GM23338 (cell line): ENCODE data around the gene CNOT6. TPM values are rescaled to one million over a fixed set of nuclear protein-coding genes. Genes with fewer than 3 reads are reported as not detected.

ENCODE experiments used
- ATAC-seq: fragments of 200-7000 bp; cut with Tn5 transposase; 3 replicates; pipeline ENCODE4 v1.9.1; 2020
- DNase-seq: peaks from one replicate; pipeline ENCODE4 v3.0.0-alpha.2; 2015; ENCODE audit warnings: low spot score
- H2AFZ ChIP-seq: fragments of 200-600 bp; sonication (generic); 2 replicates; pipeline ENCODE4 v1.8.0; 2016; ENCODE audit warnings: antibody characterized with exemption, mild to moderate bottlenecking, moderate library complexity
- H3F3A ChIP-seq: fragments of 200-600 bp; sonication (generic); replicated peaks from 2 replicates; pipeline ENCODE4 v1.8.0; 2017; ENCODE audit warnings: antibody characterized with exemption, mixed run types, low read depth
- H3K27ac ChIP-seq: fragments of 200-600 bp; sonication (generic); 2 replicates; pipeline ENCODE4 v1.6.1; 2016; ENCODE audit warnings: low read depth
- H3K27me3 ChIP-seq: fragments of 200-600 bp; sonication (generic); 2 replicates; pipeline ENCODE4 v1.8.0; 2016; ENCODE audit warnings: mild to moderate bottlenecking, mixed run types, moderate library complexity; ENCODE audit not compliant: insufficient read depth
- H3K36me3 ChIP-seq: fragments of 200-600 bp; sonication (generic); 2 replicates; pipeline ENCODE4 v1.8.0; 2016; ENCODE audit warnings: mild to moderate bottlenecking; ENCODE audit not compliant: insufficient read depth
- H3K4me1 ChIP-seq: fragments of 200-600 bp; sonication (generic); 2 replicates; pipeline ENCODE4 v1.8.0; 2016; ENCODE audit warnings: mild to moderate bottlenecking, moderate library complexity; ENCODE audit not compliant: insufficient read depth
- H3K4me2 ChIP-seq: fragments of 200-600 bp; sonication (generic); 2 replicates; pipeline ENCODE4 v1.7.1; 2017; ENCODE audit warnings: mixed run types
- H3K4me3 ChIP-seq: fragments of 200-600 bp; sonication (generic); 2 replicates; pipeline ENCODE4 v1.6.1; 2016; ENCODE audit warnings: mixed run types
- H3K79me2 ChIP-seq: fragments of 200-600 bp; sonication (generic); replicated peaks from 2 replicates; pipeline ENCODE4 v1.8.0; 2017; ENCODE audit warnings: mild to moderate bottlenecking; ENCODE audit not compliant: insufficient read depth
- H3K9me2 ChIP-seq: fragments of 200-600 bp; sonication (generic); 2 replicates; pipeline ENCODE4 v1.8.0; 2017; ENCODE audit not compliant: insufficient read depth
- H4K20me1 ChIP-seq: fragments of 200-600 bp; sonication (generic); replicated peaks from 2 replicates; pipeline ENCODE4 v1.8.0; 2017; ENCODE audit warnings: mild to moderate bottlenecking; ENCODE audit not compliant: insufficient read depth
- H3K27ac Mint-ChIP-seq: 2 replicates; pipeline ENCODE4 v1.8.0; 2020; ENCODE audit warnings: inconsistent platforms, mild to moderate bottlenecking, moderate library complexity, mixed read lengths
- H3K27me3 Mint-ChIP-seq: 3 replicates; pipeline ENCODE4 v1.8.0; 2022; ENCODE audit warnings: low read depth, mild to moderate bottlenecking, moderate library complexity, mixed read lengths, inconsistent platforms; ENCODE audit not compliant: insufficient read depth, poor library complexity
- H3K36me3 Mint-ChIP-seq: 3 replicates; pipeline ENCODE4 v1.8.0; 2021; ENCODE audit warnings: low read depth, mild to moderate bottlenecking, inconsistent platforms, moderate library complexity, mixed read lengths
- H3K4me1 Mint-ChIP-seq: 3 replicates; pipeline ENCODE4 v1.8.0; 2020; ENCODE audit warnings: mild to moderate bottlenecking, inconsistent platforms, mixed read lengths
- H3K4me3 Mint-ChIP-seq: 3 replicates; pipeline ENCODE4 v1.8.0; 2021; ENCODE audit warnings: moderate library complexity, mild to moderate bottlenecking, inconsistent platforms, mixed read lengths
- H3K9me3 Mint-ChIP-seq: 3 replicates; pipeline ENCODE4 v1.8.0; 2020; ENCODE audit warnings: moderate library complexity, mild to moderate bottlenecking, inconsistent platforms, mixed read lengths
- CREB1 ChIP-seq: fragments of 250-450 bp; sonication (Bioruptor Pico); IDR thresholded peaks from 2 replicates; pipeline ENCODE4 v1.5.0; 2020; ENCODE audit warnings: low read depth, mild to moderate bottlenecking, moderate library complexity
- EZH2phosphoT487 ChIP-seq: fragments of 200-600 bp; sonication (generic); IDR thresholded peaks from one replicate; pipeline ENCODE4 v1.8.1; 2018; ENCODE audit warnings: antibody characterized with exemption; ENCODE audit not compliant: unreplicated experiment
- JUNB ChIP-seq: IDR thresholded peaks from one replicate; pipeline ENCODE4 v1.6.1; 2016; ENCODE audit warnings: antibody characterized with exemption; ENCODE audit not compliant: unreplicated experiment
- NANOG ChIP-seq: IDR thresholded peaks from 2 replicates; pipeline ENCODE4 v1.6.1; 2016; ENCODE audit warnings: antibody characterized with exemption, borderline replicate concordance
- POLR2AphosphoS5 ChIP-seq: IDR thresholded peaks from 2 replicates; pipeline ENCODE4 v1.6.1; 2016; ENCODE audit warnings: antibody characterized with exemption, low read depth
- STAT1 ChIP-seq: IDR thresholded peaks from one replicate; pipeline ENCODE4 v1.6.1; 2016; ENCODE audit warnings: antibody characterized with exemption; ENCODE audit not compliant: unreplicated experiment
- ZNF114 ChIP-seq: fragments of 250-450 bp; sonication (Bioruptor Pico); IDR thresholded peaks from 2 replicates; pipeline ENCODE4 v1.5.0; 2020; ENCODE audit warnings: mild to moderate bottlenecking, moderate library complexity
- long read RNA-seq: library from polyadenylated mRNA; unstranded; transcript quantifications from one replicate; pipeline ENCODE4 v2.0.0, GENCODE V29; 2020; ENCODE audit not compliant: unreplicated experiment
- polyA plus RNA-seq: library from polyadenylated mRNA; unstranded; fragments of >200 nt; fragmentation: Nextera tagmentation; extraction: Ambion mirVana; gene quantifications from 2 replicates; pipeline ENCODE4 v1.2.1, GENCODE V29; 2016
- total RNA-seq: library from RNA; depleted of rRNA; stranded (reverse); fragments of >200 nt; shearing (Covaris generic); gene quantifications from 2 replicates; pipeline ENCODE4 v1.2.3, GENCODE V29; 2014; rRNA removed
- TF ChIP-seq, protein P1 (sequence below): IDR thresholded peaks from one replicate; pipeline ENCODE4 v1.6.1; 2018; ENCODE audit warnings: antibody characterized with exemption; ENCODE audit not compliant: unreplicated experiment
- TF ChIP-seq, protein P2 (sequence below), 2 experiments: fragments of 200-600 bp in 1 of 2; sonication (generic) in 1 of 2; conservative IDR thresholded peaks; 2 replicates each; pipeline versions ENCODE4 v1.5.1 to v1.6.1; 2016 to 2017; ENCODE audit warnings: antibody characterized with exemption in 2 of 2, low read depth in 2 of 2, mild to moderate bottlenecking in 2 of 2, moderate library complexity in 1 of 2
- TF ChIP-seq, protein P3 (sequence below): fragments of 250-450 bp; sonication (Bioruptor Pico); IDR thresholded peaks from 2 replicates; pipeline ENCODE4 v1.5.0; 2020; ENCODE audit warnings: mild to moderate bottlenecking, moderate library complexity

Gene CNOT6
- total RNA-seq, result 38.7 and 41.7 TPM in 2 replicates
- polyA plus RNA-seq, result 11.4 and 14.6 TPM in 2 replicates
- long read RNA-seq, partial matches to known transcripts, result 1 of 1 reads
- long read RNA-seq, other reads (novel, unspliced or antisense), result 0 of 1 reads

DNA sequence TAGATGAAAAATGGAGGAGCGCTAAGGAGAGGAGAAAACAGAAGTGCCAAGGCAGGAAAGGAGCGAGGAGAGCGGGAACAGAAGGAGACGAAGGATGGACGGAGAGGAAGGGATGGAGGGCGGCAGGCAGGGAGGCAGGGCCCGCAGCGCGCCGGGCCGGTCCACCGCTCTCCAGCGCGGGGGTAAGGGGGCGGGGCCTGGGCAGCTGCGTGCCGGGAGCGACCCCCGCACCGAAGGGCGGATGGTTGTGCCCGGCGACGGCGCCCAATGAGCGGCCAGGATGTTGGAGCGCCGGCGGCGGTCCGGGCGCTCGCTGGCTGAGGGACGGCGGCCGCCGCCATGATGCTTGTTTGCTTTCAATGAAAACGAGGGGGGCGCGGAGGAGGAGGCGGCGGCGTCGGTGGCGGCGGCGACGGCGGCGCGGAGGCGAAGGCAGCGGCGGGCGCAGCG, at the start of gene CNOT6:
CNOT6 (plus strand) TSS at position 320 of the 450 bp plus-strand sequence. CDS start 34,898 bp downstream, outside the sequence.
- H3F3A ChIP-seq, result 0 out of 2 replicates have a peak, but pooled peaks cover 4% of the 10 kb centered on the region
- peak within 1 kb of the TSS; percentile 94 for H3K4me3 ChIP-seq
- H3K4me1 ChIP-seq, result peaks cover 24% of the 10 kb centered on the region
- H3K27ac ChIP-seq, result peak within 1 kb of the TSS; percentile 88
- H3K4me2 ChIP-seq, result peak within 1 kb of the TSS; percentile 99
- peaks cover 10% of the 10 kb centered on the region; the same call in 1 of the 2 replicates for H3K36me3 ChIP-seq
- peaks cover 37% of the 10 kb centered on the region for H4K20me1 ChIP-seq
- H2AFZ ChIP-seq, result peak within 1 kb of the TSS; percentile 70; the same call in 1 of the 2 replicates
- peaks cover 21% of the 10 kb centered on the region for H3K9me3 Mint-ChIP-seq
- H3K27me3 Mint-ChIP-seq, result peaks cover 11% of the 10 kb centered on the region
- peaks cover 47% of the 10 kb centered on the region for H3K79me2 ChIP-seq
- H3K27me3 ChIP-seq, result no peaks in the 10 kb centered on the region
- peak; percentile 90 for DNase-seq
- peak within 1 kb of the TSS; percentile 84 for H3K4me3 Mint-ChIP-seq
- peak within 1 kb of the TSS; percentile 91 for H3K27ac Mint-ChIP-seq
- TF ChIP-seq, protein P1, sequence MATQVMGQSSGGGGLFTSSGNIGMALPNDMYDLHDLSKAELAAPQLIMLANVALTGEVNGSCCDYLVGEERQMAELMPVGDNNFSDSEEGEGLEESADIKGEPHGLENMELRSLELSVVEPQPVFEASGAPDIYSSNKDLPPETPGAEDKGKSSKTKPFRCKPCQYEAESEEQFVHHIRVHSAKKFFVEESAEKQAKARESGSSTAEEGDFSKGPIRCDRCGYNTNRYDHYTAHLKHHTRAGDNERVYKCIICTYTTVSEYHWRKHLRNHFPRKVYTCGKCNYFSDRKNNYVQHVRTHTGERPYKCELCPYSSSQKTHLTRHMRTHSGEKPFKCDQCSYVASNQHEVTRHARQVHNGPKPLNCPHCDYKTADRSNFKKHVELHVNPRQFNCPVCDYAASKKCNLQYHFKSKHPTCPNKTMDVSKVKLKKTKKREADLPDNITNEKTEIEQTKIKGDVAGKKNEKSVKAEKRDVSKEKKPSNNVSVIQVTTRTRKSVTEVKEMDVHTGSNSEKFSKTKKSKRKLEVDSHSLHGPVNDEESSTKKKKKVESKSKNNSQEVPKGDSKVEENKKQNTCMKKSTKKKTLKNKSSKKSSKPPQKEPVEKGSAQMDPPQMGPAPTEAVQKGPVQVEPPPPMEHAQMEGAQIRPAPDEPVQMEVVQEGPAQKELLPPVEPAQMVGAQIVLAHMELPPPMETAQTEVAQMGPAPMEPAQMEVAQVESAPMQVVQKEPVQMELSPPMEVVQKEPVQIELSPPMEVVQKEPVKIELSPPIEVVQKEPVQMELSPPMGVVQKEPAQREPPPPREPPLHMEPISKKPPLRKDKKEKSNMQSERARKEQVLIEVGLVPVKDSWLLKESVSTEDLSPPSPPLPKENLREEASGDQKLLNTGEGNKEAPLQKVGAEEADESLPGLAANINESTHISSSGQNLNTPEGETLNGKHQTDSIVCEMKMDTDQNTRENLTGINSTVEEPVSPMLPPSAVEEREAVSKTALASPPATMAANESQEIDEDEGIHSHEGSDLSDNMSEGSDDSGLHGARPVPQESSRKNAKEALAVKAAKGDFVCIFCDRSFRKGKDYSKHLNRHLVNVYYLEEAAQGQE, result no peak
- TF ChIP-seq POLR2AphosphoS5 (peak; percentile 68), CREB1 (CRISPR knock-in tag) (peak; percentile 88), EZH2phosphoT487 (no peak)
- H3K36me3 Mint-ChIP-seq, result peaks cover 56% of the 10 kb centered on the region
- ATAC-seq, result peak; percentile 88
- no peaks in the 10 kb centered on the region for H3K9me2 ChIP-seq
- peaks cover 35% of the 10 kb centered on the region for H3K4me1 Mint-ChIP-seq

DNA sequence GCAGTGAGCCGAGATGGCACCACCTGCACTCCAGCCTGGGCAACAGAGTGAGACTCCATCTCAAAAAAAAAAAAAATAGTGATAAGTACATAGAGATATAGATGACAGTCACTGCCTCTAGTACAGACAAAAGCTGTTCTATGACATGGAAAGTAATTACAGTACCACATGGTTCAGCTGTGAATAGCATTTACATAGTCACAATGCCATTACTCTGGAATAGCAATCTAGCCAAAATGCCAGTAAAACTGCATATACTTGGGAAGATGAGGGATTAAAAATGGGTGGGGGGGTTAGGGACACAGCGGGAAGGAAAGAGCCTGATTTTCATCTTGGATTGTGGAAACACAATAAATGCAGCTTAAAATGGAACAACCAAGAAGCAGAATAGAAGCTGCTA, 39.4 kb upstream of the CNOT6 start:
- H3K9me2 ChIP-seq, result no peaks in the 10 kb centered on the region
- Mint-ChIP-seq H3K27me3 (peaks cover 6% of the 10 kb centered on the region), H3K9me3 (peaks cover 40% of the 10 kb centered on the region), H3K36me3 (peaks cover 18% of the 10 kb centered on the region), H3K4me3 (no peak overlapping the region), H3K4me1 (no peaks in the 10 kb centered on the region; the same call in 2 of the 3 replicates), H3K27ac (no peak overlapping the region)
- TF ChIP-seq ZNF114 (no peak), STAT1 (no peak), NANOG (no peak), JUNB (no peak)
- TF ChIP-seq, protein P2, sequence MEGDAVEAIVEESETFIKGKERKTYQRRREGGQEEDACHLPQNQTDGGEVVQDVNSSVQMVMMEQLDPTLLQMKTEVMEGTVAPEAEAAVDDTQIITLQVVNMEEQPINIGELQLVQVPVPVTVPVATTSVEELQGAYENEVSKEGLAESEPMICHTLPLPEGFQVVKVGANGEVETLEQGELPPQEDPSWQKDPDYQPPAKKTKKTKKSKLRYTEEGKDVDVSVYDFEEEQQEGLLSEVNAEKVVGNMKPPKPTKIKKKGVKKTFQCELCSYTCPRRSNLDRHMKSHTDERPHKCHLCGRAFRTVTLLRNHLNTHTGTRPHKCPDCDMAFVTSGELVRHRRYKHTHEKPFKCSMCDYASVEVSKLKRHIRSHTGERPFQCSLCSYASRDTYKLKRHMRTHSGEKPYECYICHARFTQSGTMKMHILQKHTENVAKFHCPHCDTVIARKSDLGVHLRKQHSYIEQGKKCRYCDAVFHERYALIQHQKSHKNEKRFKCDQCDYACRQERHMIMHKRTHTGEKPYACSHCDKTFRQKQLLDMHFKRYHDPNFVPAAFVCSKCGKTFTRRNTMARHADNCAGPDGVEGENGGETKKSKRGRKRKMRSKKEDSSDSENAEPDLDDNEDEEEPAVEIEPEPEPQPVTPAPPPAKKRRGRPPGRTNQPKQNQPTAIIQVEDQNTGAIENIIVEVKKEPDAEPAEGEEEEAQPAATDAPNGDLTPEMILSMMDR (conservative IDR thresholded peaks at IDR 0.05; ENCODE audit: low read depth in 2 of 2), result no peak
- TF ChIP-seq, protein P3, sequence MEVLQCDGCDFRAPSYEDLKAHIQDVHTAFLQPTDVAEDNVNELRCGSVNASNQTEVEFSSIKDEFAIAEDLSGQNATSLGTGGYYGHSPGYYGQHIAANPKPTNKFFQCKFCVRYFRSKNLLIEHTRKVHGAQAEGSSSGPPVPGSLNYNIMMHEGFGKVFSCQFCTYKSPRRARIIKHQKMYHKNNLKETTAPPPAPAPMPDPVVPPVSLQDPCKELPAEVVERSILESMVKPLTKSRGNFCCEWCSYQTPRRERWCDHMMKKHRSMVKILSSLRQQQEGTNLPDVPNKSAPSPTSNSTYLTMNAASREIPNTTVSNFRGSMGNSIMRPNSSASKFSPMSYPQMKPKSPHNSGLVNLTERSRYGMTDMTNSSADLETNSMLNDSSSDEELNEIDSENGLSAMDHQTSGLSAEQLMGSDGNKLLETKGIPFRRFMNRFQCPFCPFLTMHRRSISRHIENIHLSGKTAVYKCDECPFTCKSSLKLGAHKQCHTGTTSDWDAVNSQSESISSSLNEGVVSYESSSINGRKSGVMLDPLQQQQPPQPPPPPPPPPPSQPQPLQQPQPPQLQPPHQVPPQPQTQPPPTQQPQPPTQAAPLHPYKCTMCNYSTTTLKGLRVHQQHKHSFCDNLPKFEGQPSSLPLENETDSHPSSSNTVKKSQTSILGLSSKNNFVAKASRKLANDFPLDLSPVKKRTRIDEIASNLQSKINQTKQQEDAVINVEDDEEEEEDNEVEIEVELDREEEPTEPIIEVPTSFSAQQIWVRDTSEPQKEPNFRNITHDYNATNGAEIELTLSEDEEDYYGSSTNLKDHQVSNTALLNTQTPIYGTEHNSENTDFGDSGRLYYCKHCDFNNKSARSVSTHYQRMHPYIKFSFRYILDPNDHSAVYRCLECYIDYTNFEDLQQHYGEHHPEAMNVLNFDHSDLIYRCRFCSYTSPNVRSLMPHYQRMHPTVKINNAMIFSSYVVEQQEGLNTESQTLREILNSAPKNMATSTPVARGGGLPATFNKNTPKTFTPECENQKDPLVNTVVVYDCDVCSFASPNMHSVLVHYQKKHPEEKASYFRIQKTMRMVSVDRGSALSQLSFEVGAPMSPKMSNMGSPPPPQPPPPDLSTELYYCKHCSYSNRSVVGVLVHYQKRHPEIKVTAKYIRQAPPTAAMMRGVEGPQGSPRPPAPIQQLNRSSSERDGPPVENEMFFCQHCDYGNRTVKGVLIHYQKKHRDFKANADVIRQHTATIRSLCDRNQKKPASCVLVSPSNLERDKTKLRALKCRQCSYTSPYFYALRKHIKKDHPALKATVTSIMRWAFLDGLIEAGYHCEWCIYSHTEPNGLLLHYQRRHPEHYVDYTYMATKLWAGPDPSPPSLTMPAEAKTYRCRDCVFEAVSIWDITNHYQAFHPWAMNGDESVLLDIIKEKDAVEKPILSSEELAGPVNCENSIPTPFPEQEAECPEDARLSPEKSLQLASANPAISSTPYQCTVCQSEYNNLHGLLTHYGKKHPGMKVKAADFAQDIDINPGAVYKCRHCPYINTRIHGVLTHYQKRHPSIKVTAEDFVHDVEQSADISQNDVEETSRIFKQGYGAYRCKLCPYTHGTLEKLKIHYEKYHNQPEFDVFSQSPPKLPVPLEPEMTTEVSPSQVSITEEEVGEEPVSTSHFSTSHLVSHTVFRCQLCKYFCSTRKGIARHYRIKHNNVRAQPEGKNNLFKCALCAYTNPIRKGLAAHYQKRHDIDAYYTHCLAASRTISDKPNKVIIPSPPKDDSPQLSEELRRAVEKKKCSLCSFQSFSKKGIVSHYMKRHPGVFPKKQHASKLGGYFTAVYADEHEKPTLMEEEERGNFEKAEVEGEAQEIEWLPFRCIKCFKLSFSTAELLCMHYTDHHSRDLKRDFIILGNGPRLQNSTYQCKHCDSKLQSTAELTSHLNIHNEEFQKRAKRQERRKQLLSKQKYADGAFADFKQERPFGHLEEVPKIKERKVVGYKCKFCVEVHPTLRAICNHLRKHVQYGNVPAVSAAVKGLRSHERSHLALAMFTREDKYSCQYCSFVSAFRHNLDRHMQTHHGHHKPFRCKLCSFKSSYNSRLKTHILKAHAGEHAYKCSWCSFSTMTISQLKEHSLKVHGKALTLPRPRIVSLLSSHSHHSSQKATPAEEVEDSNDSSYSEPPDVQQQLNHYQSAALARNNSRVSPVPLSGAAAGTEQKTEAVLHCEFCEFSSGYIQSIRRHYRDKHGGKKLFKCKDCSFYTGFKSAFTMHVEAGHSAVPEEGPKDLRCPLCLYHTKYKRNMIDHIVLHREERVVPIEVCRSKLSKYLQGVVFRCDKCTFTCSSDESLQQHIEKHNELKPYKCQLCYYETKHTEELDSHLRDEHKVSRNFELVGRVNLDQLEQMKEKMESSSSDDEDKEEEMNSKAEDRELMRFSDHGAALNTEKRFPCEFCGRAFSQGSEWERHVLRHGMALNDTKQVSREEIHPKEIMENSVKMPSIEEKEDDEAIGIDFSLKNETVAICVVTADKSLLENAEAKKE (CRISPR knock-in tag), result no peak
- peaks cover 4% of the 10 kb centered on the region; the same call in 1 of the 2 replicates for H3K36me3 ChIP-seq
- no peaks in the 10 kb centered on the region for H3K4me1 ChIP-seq
- DNase-seq, result no peak
- H3F3A ChIP-seq, result no peaks in the 10 kb centered on the region
- H2AFZ ChIP-seq, result no peak overlapping the region
- no peak overlapping the region for H3K27ac ChIP-seq
- no peaks in the 10 kb centered on the region for H3K79me2 ChIP-seq
- H3K4me2 ChIP-seq, result no peak overlapping the region
- no peak overlapping the region for H3K4me3 ChIP-seq
- ATAC-seq, result no peak
- H3K27me3 ChIP-seq, result no peaks in the 10 kb centered on the region
- no peaks in the 10 kb centered on the region; the same call in 1 of the 2 replicates for H4K20me1 ChIP-seq
